Measurements from ENCODE around the gene NDOR1. TPM values are rescaled to one million over a fixed set of nuclear protein-coding genes. Genes with fewer than 3 reads are reported as not detected.
"Not testable (repeated sequence)": the region's sequence is repeated elsewhere in the genome, so short reads cannot be mapped to it uniquely, and the experiment has no call there.

The NDOR1 gene
- polyA plus RNA-seq, 5 donors, result 6.9 to 16.1 (median 9.8) TPM

DNA sequence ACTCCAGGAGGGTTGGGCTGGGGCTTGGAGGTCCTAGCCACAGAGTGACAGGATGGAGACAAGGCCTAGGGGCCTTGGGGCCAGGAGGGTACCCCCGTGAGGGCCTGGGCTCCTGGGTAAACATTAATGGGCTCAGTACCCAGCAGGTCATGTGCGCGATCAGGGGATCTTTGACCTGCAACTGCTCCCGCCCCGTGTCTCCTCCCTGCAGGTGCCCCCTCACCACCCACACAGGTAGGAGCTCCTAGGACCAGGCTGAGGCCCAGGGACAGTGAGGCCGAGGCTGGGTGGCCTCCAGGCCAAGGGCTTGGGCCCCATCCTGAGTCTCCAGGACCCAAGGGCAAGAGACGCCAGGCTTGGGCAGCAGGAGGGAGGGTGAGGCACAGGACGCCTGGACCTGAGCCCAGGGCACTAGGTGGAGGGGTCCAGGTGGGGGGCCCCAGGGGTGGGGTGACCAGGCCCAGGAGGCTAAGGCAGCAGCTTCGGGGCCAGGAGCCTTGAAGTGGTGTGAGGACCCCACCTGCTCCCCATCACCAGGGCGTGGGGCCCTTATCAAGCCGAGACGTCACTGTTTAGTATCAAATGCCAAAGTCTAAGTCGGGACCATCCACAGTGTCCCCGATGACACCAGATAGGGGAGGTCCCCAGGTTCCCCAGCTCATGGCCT, 25.3 kb downstream of the NDOR1 start, which contains the start of gene SLC34A3:
Gene SLC34A3 (plus strand): TSS at position 197 of the 667 bp plus-strand sequence. CDS start 802 bp downstream, outside the sequence.
- no peak for DNase-seq

DNA sequence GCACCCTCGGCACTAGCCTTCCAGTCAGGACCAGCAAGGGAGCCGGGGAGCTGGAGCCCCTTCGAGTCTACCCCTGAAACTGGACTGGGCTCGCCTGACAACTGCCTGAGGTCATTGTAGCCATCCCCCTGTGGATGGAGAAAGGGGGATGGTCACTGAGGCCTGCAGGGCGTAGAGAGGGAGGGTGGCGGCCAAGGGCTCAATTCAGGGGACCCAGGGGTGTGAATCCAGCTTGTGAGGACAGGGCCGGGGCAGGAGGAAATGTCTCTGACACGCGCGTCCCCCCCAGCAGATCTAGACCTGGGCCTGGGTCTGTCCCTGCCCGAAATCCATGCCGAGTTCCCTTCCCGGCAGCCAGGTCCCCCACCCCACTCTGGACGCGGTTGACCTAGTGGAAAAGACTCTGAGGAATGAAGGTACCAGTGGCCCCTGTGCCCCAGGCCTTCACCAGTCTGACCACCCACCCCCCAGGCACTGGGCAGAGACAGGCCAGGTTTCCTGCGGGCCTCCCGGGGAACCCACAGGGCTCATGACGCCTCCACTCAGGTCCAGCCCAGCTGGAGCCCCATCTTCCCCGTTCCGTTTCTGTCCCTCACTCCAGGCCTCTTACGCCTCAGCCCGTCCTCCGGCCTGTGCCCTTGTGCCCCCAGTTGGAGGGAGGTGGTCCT, 26.0 kb downstream of the NDOR1 start:
- DNase-seq, result no peak

GRCh38 chr9:137232101-137232500, 26.6 kb downstream of the NDOR1 start:
- no peak for DNase-seq

DNA sequence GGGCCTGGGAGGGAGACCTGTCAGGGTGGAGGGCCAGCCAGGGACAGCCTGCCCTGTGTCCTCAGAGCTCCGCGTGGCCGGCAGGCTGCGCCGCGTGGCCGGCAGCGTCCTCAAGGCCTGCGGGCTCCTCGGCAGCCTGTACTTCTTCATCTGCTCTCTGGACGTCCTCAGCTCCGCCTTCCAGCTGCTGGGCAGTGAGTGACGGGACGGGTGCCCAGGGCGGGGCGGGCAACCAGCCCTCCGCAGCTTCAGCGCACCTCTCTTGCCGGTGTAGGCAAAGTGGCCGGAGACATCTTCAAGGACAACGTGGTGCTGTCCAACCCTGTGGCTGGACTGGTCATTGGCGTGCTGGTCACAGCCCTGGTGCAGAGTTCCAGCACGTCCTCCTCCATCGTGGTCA, 27.0 kb downstream of the NDOR1 start:
- no peak for DNase-seq

GRCh38 chr9:137233143-137233980, 27.9 kb downstream of the NDOR1 start:
- no peak for DNase-seq

DNA sequence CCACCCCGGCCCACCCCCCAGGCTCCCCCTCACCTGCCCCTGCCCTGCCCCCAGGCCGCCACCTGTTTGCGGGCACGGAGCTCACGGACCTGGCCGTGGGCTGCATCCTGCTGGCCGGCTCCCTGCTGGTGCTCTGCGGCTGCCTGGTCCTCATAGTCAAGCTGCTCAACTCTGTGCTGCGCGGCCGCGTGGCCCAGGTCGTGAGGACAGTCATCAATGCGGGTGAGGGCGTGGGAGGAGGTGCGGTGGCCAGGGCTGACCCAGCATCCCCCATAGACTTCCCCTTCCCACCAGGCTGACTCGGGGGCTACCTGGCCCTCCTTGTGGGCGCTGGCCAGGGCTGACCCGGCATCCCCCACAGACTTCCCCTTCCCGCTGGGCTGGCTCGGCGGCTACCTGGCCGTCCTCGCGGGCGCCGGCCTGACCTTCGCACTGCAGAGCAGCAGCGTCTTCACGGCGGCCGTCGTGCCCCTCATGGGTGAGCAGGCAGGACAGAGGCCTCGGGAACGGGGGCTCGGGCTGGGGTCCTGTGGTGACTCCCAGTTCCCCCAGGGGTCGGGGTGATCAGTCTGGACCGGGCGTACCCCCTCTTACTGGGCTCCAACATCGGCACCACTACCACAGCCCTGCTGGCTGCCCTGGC, 28.7 kb downstream of the NDOR1 start:
- DNase-seq, result no peak

GRCh38 chr9:137234758-137235423, 29.4 kb downstream of the NDOR1 start:
- DNase-seq, result no peak

DNA sequence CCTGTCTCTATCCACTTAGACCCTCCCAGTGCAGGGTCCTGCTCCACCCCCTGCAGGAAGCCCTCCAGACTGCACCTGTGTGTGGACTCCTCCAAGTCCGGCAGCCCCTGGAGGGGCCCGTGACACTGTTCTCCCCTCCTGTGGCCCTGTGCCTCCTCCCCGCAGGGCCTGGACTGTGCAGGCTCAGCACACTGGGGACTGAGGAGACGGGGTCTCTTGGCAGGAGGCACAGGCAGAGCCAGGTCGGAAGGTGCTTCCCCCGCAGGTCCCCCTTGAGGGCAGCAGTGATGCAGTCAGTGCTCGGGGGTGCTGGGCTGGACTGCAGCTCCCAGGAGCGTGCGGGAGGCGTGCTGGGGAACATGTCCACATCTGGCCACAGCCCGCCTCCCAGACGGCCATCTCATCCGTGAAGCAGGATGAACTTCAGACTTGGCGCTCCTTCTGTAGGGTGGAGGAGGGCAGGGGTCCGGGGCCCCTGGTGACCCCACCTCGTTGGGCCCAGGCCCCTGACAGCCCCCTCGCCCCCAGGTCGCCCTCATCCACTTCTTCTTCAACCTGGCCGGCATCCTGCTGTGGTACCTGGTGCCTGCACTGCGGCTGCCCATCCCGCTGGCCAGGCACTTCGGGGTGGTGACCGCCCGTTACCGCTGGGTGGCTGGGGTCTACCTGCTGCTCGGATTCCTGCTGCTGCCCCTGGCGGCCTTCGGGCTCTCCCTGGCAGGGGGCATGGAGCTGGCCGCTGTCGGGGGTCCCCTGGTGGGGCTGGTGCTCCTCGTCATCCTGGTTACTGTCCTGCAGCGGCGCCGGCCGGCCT, 30.1 kb downstream of the NDOR1 start:
- no peak for DNase-seq

- peak; percentile 77 to 79 for DNase-seq
Measured at GRCh38 chr9:137236238-137236935, 30.9 kb downstream of the NDOR1 start.

DNA sequence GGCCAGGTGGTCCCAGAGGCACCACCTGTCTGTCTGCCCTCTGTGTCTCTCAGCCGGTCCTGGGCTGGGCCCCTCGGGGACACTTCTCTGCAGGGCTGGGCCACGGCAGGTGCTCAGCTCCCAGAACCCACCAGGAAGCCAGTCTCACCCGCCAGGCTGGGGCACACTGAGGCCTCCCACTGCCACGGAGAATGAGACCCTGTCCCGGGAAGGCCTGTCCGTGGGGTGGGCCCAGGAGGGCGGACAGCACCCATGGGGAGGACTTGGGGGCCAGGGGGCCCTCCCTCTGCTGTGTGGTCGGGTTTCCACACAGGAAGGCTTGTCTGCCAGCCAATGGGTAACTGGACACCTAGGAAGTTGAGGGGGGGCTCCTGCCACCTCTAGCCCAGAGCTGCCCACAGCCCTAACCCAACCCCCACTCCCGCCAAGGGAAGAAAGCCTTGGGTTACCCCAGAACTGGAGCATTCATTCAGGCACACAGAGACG, 31.5 kb downstream of the NDOR1 start:
- no peak for DNase-seq

DNA sequence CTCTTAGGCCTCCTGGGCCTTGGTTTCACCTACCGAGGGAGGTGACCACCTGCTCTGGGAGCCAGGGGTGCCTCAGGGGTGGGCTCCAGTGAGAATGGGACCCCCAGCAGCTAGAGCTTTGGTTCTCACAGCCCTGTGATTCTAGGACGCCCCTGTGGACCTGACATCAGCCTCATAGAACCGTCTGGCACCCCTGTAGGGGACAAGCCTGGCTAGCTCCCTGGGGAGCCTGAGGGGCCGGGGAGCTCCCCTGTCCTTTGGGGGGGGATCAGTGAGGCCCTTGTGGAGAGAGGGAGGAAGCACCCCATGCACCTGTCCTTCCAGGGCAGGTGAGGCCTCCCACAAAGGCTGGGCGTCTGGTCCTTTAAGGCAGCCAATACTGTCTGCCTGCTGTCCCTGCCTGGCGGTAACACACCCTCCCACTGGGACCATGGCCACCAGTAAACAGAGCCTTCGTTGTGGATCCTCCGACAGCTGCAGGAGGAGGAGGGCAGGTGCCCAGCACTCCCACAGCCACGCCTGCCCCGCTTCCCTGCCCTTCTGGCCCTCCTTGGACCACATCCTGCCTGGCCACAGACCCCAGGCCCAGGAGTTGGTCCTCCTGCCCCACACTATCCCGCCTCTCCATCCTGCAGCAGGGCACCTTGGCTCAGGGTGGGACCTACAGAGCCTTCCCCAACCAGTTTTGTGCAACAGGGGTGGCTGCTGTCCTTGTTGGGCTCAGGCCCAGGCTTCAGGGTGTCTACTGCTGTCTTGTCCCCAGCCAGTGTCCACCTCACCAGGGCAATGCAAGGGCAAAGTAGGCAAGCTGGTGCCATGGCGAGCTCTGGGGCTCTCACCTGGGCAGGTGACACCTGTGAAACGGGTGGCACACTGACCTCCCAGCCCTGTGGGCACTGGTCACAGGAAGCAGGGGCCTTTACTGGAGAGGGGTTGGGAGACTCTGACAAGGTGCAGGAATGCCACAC, 32.5 kb downstream of the NDOR1 start:
- DNase-seq, result no peak

- not testable (repeated sequence) for DNase-seq
Measured at GRCh38 chr9:137239541-137240200, 34.2 kb downstream of the NDOR1 start.

- DNase-seq, result peak; percentile 88 to 92
Measured at GRCh38 chr9:137240318-137240840, 34.9 kb downstream of the NDOR1 start.

DNA sequence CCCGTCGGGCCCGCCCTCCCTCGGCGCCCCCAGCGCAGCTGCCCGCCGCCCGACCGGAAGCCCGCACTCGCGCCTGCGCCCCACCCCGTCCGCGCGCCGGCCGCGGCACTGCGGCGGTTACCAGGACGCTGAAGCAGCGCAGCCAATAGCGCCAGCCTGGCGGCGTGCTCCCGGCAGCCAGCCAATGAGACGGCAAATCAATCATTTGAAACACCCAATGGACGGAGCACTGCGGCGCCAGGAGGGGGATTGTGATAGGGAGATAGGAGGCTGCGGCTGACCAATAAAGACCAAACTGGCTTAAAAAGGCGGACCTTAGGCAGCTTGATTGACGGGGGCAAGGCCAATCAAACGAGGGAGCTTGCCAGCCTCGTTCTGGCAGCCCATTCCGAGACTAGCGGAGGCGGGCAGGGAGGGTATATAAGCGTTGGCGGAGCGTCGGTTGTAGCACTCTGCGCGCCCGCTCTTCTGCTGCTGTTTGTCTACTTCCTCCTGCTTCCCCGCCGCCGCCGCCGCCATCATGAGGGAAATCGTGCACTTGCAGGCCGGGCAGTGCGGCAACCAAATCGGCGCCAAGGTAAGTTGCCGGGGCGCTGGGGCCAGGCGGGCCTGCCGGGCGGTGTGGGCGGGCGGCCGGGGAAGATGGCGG, 35.5 kb downstream of the NDOR1 start, which contains the start of gene TUBB4B:
Gene TUBB4B (plus strand): TSS at position 447 of the 649 bp plus-strand sequence. CDS start 74 bp downstream, at position 521.
- peak; percentile 100 for DNase-seq

DNA sequence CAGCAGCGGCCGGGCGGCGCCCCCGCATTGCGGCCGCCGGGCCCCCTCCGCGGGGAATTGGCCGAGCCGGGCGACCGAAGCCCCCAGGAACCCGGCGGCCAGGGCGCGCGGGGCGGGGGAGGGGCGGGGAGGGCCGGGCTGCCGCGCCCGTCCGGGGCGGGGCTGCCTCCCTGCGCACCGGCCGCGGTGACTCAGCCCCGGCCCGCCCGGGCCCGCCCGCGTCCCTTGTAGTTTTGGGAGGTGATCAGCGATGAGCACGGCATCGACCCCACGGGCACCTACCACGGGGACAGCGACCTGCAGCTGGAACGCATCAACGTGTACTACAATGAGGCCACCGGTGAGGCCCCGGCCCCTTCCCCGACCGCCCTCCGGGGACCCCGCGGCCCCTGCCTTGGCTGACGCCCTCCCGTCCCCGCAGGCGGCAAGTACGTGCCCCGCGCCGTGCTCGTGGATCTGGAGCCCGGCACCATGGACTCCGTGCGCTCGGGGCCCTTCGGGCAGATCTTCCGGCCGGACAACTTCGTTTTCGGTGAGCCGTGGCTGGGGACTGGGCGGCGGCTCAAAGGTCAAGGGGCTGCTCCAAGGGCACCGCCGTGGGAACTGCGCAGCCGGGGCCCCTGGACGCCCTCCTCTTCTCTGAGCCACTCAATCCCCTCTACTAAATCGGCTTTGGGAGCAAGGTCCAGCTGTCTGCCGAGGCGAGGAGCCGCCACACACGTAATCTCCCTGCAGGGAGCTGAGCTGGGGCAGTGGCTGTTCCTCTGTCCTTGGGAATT, 36.2 kb downstream of the NDOR1 start:
- DNase-seq, result no peak

All from right lung (tissue), 5 donors.